HG02970 (cell line): ENCODE results near the gene PON3.
"Not testable (repeated sequence)": the region's sequence is repeated elsewhere in the genome, so short reads cannot be mapped to it uniquely, and the experiment has no call there.

Source experiments
- ATAC-seq: cut with Tn5 transposase; IDR thresholded peaks from one replicate; pipeline ENCODE4 v1.9.1; 2021; ENCODE audit warnings: mild to moderate bottlenecking, moderate library complexity, moderate number of reproducible peaks; ENCODE audit not compliant: unreplicated experiment, low FRiP score

Gene PON3

GRCh38 chr7:95421000-95421846 lies 25.0 kb upstream of the PON3 start:
- ATAC-seq = no peak

GRCh38 chr7:95412075-95412474 lies 15.9 kb upstream of the PON3 start:
- no peak for ATAC-seq

GRCh38 chr7:95411666-95412065 lies 15.5 kb upstream of the PON3 start:
- no peak for ATAC-seq

- ATAC-seq = no peak
These were observed 14.9 kb upstream of the PON3 start for GRCh38 chr7:95411036-95411435.

GRCh38 chr7:95407751-95408150 lies 11.6 kb upstream of the PON3 start:
- no peak for ATAC-seq

GRCh38 chr7:95405800-95406199 lies 9.6 kb upstream of the PON3 start:
- no peak for ATAC-seq

GRCh38 chr7:95405208-95405607 lies 9.0 kb upstream of the PON3 start:
- ATAC-seq = no peak

GRCh38 chr7:95404316-95404865 lies 8.2 kb upstream of the PON3 start:
- ATAC-seq = no peak

GRCh38 chr7:95398155-95398940 lies 2.2 kb upstream of the PON3 start:
- ATAC-seq = no peak

GRCh38 chr7:95397381-95397780 lies 1.2 kb upstream of the PON3 start:
- no peak for ATAC-seq

GRCh38 chr7:95395755-95396135 lies 430 bp downstream of the PON3 start:
- ATAC-seq = no peak

- no peak for ATAC-seq
These were observed 1.8 kb downstream of the PON3 start for GRCh38 chr7:95394370-95394769.

GRCh38 chr7:95391761-95392160 lies 4.4 kb downstream of the PON3 start:
- ATAC-seq = no peak

- ATAC-seq = no peak
These were observed 6.7 kb downstream of the PON3 start for GRCh38 chr7:95389516-95389915.

- not testable (repeated sequence) for ATAC-seq
These were observed 16.7 kb downstream of the PON3 start for GRCh38 chr7:95379457-95379856.

- ATAC-seq = no peak
These were observed 19.4 kb downstream of the PON3 start for GRCh38 chr7:95376632-95377400.

GRCh38 chr7:95375591-95376257 lies 20.5 kb downstream of the PON3 start:
- no peak for ATAC-seq

- ATAC-seq = no peak
These were observed 22.9 kb downstream of the PON3 start for GRCh38 chr7:95373323-95373722.

- no peak for ATAC-seq
These were observed 27.9 kb downstream of the PON3 start for GRCh38 chr7:95368235-95368634.

- no peak for ATAC-seq
These were observed 28.6 kb downstream of the PON3 start for GRCh38 chr7:95367606-95368005.
